Stimulated activated naive CD4-positive, alpha-beta T cell treated with Interleukin-2 at 50 U/mL for 16 hours (primary cell): ENCODE results near the gene TUBA4A.

Experiments used
- DNase-seq: peaks from one replicate; lab custom pipeline; 2025; lab: John Stamatoyannopoulos, UW

TUBA4A gene

GRCh38 chr2:219234331-219234730, 19.4 kb downstream of the TUBA4A start:
- DNase-seq, result no peak

DNA sequence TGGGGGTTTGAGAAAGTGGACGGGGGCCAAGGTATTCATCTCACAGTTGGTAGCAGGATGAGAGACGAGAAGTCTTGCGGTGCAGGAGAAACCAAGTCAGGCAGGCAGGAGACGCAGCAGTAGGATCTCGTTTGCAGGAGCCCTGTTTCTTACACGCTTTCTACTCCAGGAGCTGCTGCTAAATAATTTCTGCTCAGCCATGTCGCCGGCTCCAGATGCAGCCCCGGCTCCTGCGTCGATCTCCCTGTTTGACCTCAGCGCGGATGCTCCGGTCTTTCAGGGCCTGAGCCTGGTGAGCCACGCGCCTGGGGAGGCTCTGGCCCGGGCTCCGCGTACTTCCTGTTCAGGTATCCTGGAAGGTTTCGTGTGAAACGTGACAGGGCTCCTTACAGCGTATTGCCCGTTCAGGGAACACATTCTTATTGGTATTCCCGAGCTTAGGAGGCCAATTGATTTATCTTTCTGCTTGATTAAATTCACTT, 23.6 kb downstream of the TUBA4A start:
- peak; percentile 32 for DNase-seq

- DNase-seq, result peak; percentile 99
Measured at GRCh38 chr2:219229305-219230058, 24.2 kb downstream of the TUBA4A start, which contains the start of the genes ANKZF1 and ATG9A. Gene ANKZF1 (plus strand): TSS chr2:219229806. CDS start chr2:219230258, 452 bp downstream. Gene ATG9A (minus strand): TSS chr2:219229636. CDS start chr2:219228024, 1,612 bp downstream.

DNA sequence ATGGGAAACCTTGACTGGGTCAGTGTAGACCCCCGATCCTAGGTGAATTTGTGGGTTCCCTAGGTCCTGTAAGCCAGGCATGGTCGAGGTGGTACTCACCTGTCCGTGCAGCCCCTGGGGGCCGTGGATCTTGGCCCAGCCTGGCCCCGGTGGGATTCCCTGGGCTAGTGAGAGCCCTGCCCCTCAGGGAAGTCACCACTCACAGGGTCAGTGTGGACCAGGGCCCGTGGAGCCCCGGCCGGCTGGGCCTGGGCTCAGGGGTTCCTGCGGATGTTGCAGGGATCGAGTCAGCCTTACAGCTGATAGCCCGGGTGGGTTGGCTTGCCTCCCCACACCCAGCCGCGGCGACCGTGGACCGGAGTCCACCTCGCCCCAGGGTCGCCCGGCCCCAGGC, 24.8 kb downstream of the TUBA4A start:
- no peak for DNase-seq

DNA sequence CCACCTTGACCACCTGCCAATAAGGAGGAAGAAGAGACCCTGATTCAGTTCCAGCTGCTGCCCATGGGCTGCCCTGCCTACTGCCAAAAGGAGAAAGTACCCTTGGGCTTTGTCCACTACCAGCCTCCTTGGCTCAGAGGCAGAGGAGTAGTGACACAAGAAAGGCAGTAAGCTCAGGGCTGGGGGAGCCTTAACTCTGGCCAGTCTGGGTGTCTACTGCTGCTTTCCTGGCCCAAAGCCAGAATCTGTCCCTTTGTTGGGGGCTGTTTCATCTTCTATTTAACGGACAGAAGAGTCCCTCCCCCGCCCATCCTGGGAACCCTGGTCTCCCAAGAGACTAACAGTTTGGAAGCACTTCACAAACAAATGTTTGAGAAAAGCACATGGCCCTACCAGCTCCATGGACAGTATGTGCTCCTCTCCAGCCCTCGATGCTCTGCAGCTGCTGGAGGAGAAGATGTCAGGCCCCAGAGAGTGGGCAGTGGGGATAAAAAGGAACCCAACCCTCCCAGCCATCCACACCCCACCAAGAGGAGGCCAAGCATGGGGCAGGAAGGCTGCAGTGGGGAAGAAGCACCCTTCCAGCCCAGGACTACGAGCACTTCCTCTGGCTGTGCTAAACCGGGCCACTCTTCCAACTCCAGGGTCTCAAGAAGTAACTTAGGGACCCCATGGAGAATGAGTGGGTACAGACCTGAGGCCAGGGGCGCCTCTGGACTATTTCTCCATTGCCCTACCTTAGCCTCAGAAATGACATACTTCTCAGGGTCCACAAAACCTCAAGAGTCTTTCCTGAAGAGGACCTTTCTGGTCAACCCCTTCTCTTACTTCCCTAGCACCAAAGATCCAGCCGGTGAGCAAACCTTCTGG, 25.4 kb downstream of the TUBA4A start:
- DNase-seq, result no peak

DNA sequence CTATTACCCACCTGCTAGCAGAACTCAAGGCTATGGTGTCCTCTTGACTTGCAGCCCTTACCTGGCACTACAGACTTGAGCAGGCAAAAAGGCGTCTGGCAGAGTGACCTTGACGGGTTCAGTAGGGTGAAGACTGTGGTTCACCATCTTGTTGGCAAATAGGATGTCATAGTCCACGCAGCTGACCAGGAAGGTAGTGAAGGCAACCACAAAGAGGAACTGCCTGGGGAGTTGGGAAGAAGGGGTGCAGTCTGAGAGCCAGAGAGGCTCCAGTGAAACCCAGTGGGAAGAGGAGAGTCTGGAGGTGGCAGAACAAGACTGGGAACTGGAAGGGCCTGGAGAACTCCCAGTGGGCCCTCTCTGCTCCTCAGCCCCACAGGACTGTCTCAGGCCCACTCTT, 28.4 kb downstream of the TUBA4A start:
- DNase-seq, result no peak

DNA sequence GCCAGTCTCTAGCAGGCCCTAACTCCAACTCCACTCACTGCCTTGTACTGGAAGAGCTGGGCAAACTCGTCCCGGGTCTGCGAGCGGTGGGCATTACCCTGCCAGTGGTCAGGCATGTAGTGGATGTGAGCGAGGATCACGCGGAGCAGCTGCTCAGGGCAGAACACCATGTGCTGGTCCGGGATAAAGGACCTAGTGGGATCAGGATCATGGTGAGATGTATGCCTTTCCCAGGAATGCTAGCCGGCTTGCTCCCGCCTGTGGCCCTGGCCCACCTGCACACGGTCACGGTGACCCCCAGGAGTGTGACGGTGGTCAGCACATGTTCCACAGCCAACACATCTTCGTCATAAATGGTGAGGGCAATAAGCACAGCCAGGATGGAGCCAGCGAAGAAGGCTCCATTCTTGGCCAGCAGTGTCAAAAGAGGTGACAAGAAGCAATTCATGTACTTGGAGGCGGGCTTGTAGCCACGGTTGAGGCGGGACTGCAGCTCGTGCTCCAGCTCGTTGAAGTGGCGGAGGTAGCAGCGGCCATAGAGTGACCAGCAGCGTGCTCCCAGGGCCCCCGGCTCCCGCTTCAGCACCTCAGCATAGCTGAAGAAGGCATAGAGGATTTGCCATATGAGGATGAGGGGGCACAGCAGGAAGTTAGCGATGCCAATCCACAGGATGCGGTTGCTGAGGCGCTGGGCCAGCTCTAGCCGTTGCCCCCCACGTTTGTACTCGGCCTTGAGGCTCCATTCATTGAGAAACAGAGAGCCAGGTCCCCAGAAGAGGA, 29.7 kb downstream of the TUBA4A start:
- DNase-seq, result no peak

- DNase-seq, result no peak
Measured at GRCh38 chr2:219221957-219222518, 31.7 kb downstream of the TUBA4A start.

DNA sequence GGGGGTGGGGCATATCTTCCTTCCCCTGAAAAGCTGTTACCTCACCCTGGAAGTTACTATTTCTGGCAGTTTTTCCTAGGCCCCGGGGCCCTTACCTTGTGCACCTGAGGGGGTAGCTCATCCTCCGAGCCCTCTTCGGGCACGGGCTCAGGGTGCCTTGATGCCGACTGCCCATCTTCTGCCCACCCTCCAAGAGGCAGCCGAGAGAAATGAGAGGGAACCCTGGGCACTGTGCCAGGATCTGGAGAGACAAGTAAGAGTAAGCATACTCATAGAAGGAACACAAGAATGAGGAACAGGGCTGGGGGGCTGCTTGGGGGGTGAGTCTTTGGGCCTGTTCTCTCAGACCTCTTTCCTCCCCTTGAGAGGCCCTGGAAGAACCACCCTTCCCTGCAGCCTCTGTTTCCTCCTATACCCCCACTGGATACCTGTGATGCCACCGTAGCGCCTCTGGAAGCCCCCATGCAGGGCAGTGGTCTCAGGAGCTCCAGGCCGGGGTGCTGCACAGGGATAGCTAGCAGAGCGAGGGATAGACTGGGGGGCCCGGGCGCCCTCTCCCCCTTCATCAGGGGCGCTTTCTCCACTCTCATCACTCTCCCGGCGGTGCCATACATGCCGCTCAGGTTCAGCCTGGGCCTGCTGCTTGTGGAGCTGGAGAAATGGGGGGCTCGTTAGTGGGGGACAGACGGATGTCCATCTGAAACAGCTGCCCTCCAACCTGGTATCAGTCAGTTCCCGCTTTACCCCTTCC, 32.9 kb downstream of the TUBA4A start:
- DNase-seq, result no peak

DNA sequence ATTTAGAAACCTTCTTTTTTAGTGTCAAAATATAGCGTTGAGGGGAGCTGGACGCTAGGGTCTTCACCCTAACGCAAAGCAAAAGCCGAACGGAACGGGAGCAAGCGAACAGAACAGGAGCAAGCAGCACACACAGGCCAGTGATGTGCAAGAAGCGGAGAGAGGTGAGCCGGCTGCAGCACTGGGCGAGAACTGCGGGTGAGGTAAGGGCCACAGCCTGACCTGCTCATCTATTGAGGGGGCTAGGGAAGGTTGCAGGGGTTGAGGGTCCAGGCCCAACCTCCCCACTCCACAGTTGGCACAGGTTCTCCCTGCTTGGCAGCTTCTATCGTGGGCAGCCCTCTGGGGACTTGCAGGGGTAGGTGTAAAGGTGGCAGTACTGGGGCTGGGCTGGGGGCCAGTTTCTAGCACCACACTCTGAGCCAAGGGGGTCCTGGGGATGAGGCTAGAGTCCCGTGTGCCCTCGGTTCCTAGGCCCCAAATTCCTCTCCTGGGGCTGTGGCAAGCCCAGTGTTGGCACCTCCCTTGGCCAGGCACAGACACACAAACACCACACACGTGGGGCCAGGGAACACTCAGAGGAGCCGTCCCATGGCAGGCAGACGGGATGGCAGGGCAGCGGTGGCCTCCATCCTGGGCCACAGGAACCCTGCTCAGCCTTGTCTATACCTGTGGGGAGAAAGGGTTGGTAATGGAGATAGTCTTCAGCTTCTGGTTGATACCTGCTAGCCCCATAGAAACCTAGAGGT, 33.8 kb downstream of the TUBA4A start:
- DNase-seq, result no peak

GRCh38 chr2:219218732-219219701, 34.7 kb downstream of the TUBA4A start, which contains the start of gene ABCB6:
Gene ABCB6 (minus strand): TSS chr2:219218958. CDS start chr2:219218673, 285 bp downstream.
- DNase-seq, result peak; percentile 85

GRCh38 chr2:219218217-219218731, 35.4 kb downstream of the TUBA4A start:
- DNase-seq, result peak; percentile 31

- no peak for DNase-seq
Measured at GRCh38 chr2:219216535-219216915, 37.2 kb downstream of the TUBA4A start.

DNA sequence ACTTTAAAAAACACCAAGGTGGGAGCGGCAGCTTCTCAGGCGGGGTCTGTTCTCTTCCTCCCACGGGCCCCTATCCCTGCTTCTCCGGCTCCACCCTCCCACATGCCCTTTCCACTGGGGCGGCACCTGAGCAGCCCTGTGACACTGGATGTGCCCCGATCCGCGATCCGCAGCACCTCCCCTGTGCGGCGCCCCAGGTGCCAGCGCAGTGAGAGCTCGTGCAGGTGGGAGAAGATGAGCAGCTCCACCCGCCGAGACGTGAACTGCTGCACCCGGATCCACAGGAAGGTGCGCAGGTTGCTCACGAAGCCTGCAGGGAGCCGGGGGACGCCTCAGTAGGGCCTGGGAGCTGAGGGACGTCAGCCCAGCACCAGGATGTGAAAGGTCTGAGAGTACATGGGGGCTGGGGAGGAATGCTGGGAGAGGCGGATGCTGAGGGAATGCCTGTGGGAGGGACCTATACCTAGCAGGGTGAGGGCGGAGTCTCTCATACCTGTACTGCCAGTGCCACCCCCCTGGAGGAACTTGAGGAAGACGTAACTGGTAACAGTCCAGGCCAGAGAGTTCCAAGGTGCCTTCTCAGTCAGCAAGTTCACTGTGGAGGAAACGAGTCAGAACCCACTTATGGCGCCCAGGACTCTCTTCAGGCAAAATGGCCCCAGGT, 37.7 kb downstream of the TUBA4A start:
- DNase-seq, result no peak

- DNase-seq, result no peak
Measured at GRCh38 chr2:219214786-219215185, 38.9 kb downstream of the TUBA4A start.

GRCh38 chr2:219214141-219214540, 39.6 kb downstream of the TUBA4A start:
- DNase-seq, result no peak

GRCh38 chr2:219213486-219214071, 40.1 kb downstream of the TUBA4A start:
- DNase-seq, result no peak

GRCh38 chr2:219213026-219213415, 40.7 kb downstream of the TUBA4A start:
- DNase-seq, result no peak
